Ovary (tissue), 9 donors: Measurements from ENCODE around the gene VEPH1. TPM values are rescaled to one million over a fixed set of nuclear protein-coding genes. Genes with fewer than 3 reads are reported as not detected.

Source experiments
- DNase-seq, 5 donors: peaks; one replicate each; pipeline ENCODE4 v3.0.0-alpha.2; 2019 to 2020
- H3K27ac ChIP-seq, 2 donors: fragments of 200-600 bp; one replicate each; pipeline versions ENCODE4 v1.5.1 to v1.8.0; 2019 to 2022
- H3K27me3 ChIP-seq: fragments of 200-600 bp; one replicate; pipeline ENCODE4 v1.8.0; 2022
- H3K36me3 ChIP-seq: fragments of 200-600 bp; sonication (generic); one replicate; pipeline ENCODE4 v1.5.1; 2019
- H3K4me1 ChIP-seq: one replicate; pipeline ENCODE4 v1.8.1; 2013; ENCODE audit warnings: mild to moderate bottlenecking, moderate library complexity; ENCODE audit not compliant: insufficient read depth
- H3K4me3 ChIP-seq: fragments of 200-600 bp; sonication (generic); one replicate; pipeline ENCODE4 v1.5.1; 2017
- H3K9me3 ChIP-seq, 2 donors: fragments of 200-600 bp in 1 of 2; sonication (generic) in 1 of 2; one replicate each; pipeline versions ENCODE4 v1.5.1 to v1.8.1; 2013 to 2019; ENCODE audit warnings: mild to moderate bottlenecking in 1 of 2, moderate library complexity in 1 of 2
- CTCF ChIP-seq, 3 donors: fragments of 450-650 bp in 2 of 3; fragments of 200-600 bp in 1 of 3; IDR thresholded peaks; one replicate each; pipeline versions ENCODE4 v1.5.1 to v1.8.0; 2016 to 2022; ENCODE audit warnings: antibody characterized with exemption in 3 of 3, mild to moderate bottlenecking in 1 of 3
- EP300 ChIP-seq: sonication (generic); formaldehyde crosslinking; IDR thresholded peaks from one replicate; pipeline ENCODE4 v1.6.1; 2017; ENCODE audit warnings: antibody characterized with exemption
- POLR2A ChIP-seq: fragments of 450-650 bp; IDR thresholded peaks from one replicate; pipeline ENCODE4 v1.6.1; 2017; ENCODE audit warnings: antibody characterized with exemption, mild to moderate bottlenecking, moderate library complexity
- WGBS, 3 donors: extraction: QIAGEN DNeasy Blood & Tissue Kit in 1 of 3; methylation state at CpG; one replicate each; pipeline versions ENCODE4 v1.1.5 to v1.1.7; 2013 to 2017; 5-methylcytosine and 5-hydroxymethylcytosine counted together
- intact Hi-C, 4 donors: fragments of 100-400 bp; cut with DNase I; formaldehyde crosslinking; loops; one replicate each; pipeline versions ENCODE4 v1.11.0 to v1.15.1; 2022 to 2023
- polyA plus RNA-seq, 2 donors: library from polyadenylated mRNA; stranded (reverse); fragments of 200-250 nt in 1 of 2; fragments of 350-450 nt in 1 of 2; fragmentation: Illumina TruSeq in 1 of 2; extraction: RNeasy Lipid Tissue Mini Kit (QIAGEN cat#74804) in 1 of 2; gene quantifications; one replicate each; pipeline ENCODE4 v1.2.3, GENCODE V29; 2013 to 2014
- total RNA-seq, 7 donors: library from RNA; depleted of rRNA in 2 of 7; stranded (reverse); fragments of >200 nt in 2 of 7; fragmentation: NEBNext Ultra II Directional in 3 of 7; extraction: Animal tissue kit (Norgen Biotek cat#: 25700) in 3 of 7; gene quantifications; one replicate each; pipeline versions ENCODE4 v1.1.0 to v1.2.4, GENCODE V29; 2016 to 2023
- donor health status: DM: no; HTN: no; CAD: no; lungs with moderate emphysema.
- donor health status: DM: no; HTN: no; CAD: no.
- donor health status: Bipolar disorder and iron deficiency.
- donor health status: DM: yes; HTN: yes; CAD: no.
- donor health status: DM: no; HTN: no; CAD: no.
- donor health status: DM: yes; HTN: yes; CAD: no.

VEPH1 gene
- total and polyA plus RNA-seq, 9 donors = 0.23 to 4.6 (median 1.3) TPM; not detected in 1

GRCh38 chr3:157384031-157384430, 119.2 kb downstream of the VEPH1 start:
- no peak for TF ChIP-seq EP300
- Histone ChIP-seq H3K27me3 (no peaks in the 10 kb centered on the region), H3K27ac (no peak overlapping the region), H3K4me1 (no peaks in the 10 kb centered on the region), H3K9me3 (no peaks in the 10 kb centered on the region), H3K36me3 (no peaks in the 10 kb centered on the region), H3K4me3 (no peak overlapping the region)
- 61 to 71% (median 68%) methylated on average over 2 of the region's 2 CpGs for WGBS, 3 donors
- intact Hi-C loops = no loop called here
- no peak for DNase-seq

- DNase-seq = no peak
- H3K27me3 ChIP-seq = no peaks in the 10 kb centered on the region
- H3K9me3 ChIP-seq = no peaks in the 10 kb centered on the region
- intact Hi-C loops = no loop called here
- TF ChIP-seq POLR2A (no peak), CTCF (IDR thresholded peaks at IDR 0.05) (no peak), EP300 (no peak)
- H3K4me1 ChIP-seq = no peaks in the 10 kb centered on the region
- 90 to 96% (median 92%) methylated on average over 4 of the region's 4 CpGs for WGBS, 3 donors
- H3K27ac ChIP-seq = no peak overlapping the region
- H3K4me3 ChIP-seq = no peak overlapping the region
- no peaks in the 10 kb centered on the region for H3K36me3 ChIP-seq
These were observed 121.6 kb downstream of the VEPH1 start for GRCh38 chr3:157381606-157382005.

GRCh38 chr3:157379525-157380140, 123.6 kb downstream of the VEPH1 start:
- H3K36me3 ChIP-seq = no peaks in the 10 kb centered on the region
- no peaks in the 10 kb centered on the region for H3K27me3 ChIP-seq
- no peaks in the 10 kb centered on the region for H3K4me1 ChIP-seq
- no peak for DNase-seq
- H3K9me3 ChIP-seq = no peaks in the 10 kb centered on the region
- 61 to 78% (median 76%) methylated on average over 1 of the region's 1 CpG for WGBS, 3 donors
- no peak for TF ChIP-seq CTCF (IDR thresholded peaks at IDR 0.05)
- no peak for TF ChIP-seq EP300
- no peak for TF ChIP-seq POLR2A
- H3K27ac ChIP-seq = no peak overlapping the region
- no peak overlapping the region for H3K4me3 ChIP-seq
- intact Hi-C loops = no loop called here

GRCh38 chr3:157376603-157377300, 126.5 kb downstream of the VEPH1 start:
- intact Hi-C loops = no loop called here
- Histone ChIP-seq H3K27me3 (no peaks in the 10 kb centered on the region), H3K4me3 (no peak overlapping the region), H3K36me3 (no peaks in the 10 kb centered on the region), H3K4me1 (no peaks in the 10 kb centered on the region), H3K27ac (no peak overlapping the region), H3K9me3 (no peaks in the 10 kb centered on the region)
- TF ChIP-seq CTCF (IDR thresholded peaks at IDR 0.05) (no peak), POLR2A (no peak), EP300 (no peak)
- no peak for DNase-seq
- WGBS, 3 donors = 64 to 70% (median 69%) methylated on average over 5 of the region's 5 CpGs

- no peaks in the 10 kb centered on the region for H3K27me3 ChIP-seq
- H3K4me3 ChIP-seq = no peak overlapping the region
- no peaks in the 10 kb centered on the region for H3K36me3 ChIP-seq
- no peak for DNase-seq
- 67 to 85% (median 70%) methylated on average over 4 of the region's 4 CpGs for WGBS, 3 donors
- no peaks in the 10 kb centered on the region for H3K9me3 ChIP-seq
- intact Hi-C loops = no loop called here
- no peak for TF ChIP-seq CTCF (IDR thresholded peaks at IDR 0.05)
- TF ChIP-seq EP300 = no peak
- TF ChIP-seq POLR2A = no peak
- H3K4me1 ChIP-seq = no peaks in the 10 kb centered on the region
- H3K27ac ChIP-seq = no peak overlapping the region
These were observed 127.8 kb downstream of the VEPH1 start for GRCh38 chr3:157375342-157375986.
